HEK293 (cell line): ENCODE data around the gene CHCHD10.

Experiments used
- CTCF ChIA-PET: fragments of 350-600 bp; formaldehyde crosslinking; extraction: SDS; loops from one replicate; lab custom pipeline; 2021; ENCODE audit warnings: antibody characterized with exemption; lab: Yijun Ruan, JAX
- POLR2A ChIA-PET: fragments of 300-600 bp; formaldehyde crosslinking; extraction: SDS; loops from one replicate; lab custom pipeline; 2020; ENCODE audit warnings: antibody characterized with exemption, inconsistent platforms; lab: Yijun Ruan, JAX
- H3K27ac ChIP-seq: fragments of 200-500 bp; sonication (Bioruptor generic); 2 replicates; pipeline ENCODE4 v1.5.1; 2014; ENCODE audit warnings: low read depth, low read length, control low read depth, inconsistent platforms; ENCODE audit errors: extremely low read depth
- H3K36me3 ChIP-seq, 2 experiments: fragments of 200-500 bp in 1 of 2; sonication (Bioruptor generic) in 1 of 2; 1 replicate in 1 of 2; 2 replicates in 1 of 2; pipeline ENCODE4 v1.5.1; 2014 to 2017; ENCODE audit warnings: inconsistent platforms in 2 of 2, low read length in 2 of 2; ENCODE audit not compliant: control insufficient read depth in 2 of 2, insufficient read depth in 1 of 2
- H3K4me1 ChIP-seq: fragments of 200-500 bp; sonication (Bioruptor generic); 2 replicates; pipeline ENCODE4 v1.5.1; 2014; ENCODE audit warnings: mild to moderate bottlenecking, low read length, inconsistent platforms; ENCODE audit not compliant: control insufficient read depth, insufficient read depth
- H3K4me3 ChIP-seq: 2 replicates; pipeline ENCODE4 v1.5.1; 2011; ENCODE audit warnings: low read depth, mild to moderate bottlenecking, control low read depth, low read length, moderate library complexity
- H3K9me3 ChIP-seq: fragments of 200-500 bp; sonication (Bioruptor generic); 2 replicates; pipeline ENCODE4 v1.5.1; 2014; ENCODE audit warnings: low read depth, low read length, inconsistent platforms; ENCODE audit not compliant: control insufficient read depth, insufficient read depth
- HIC1 ChIP-seq: fragments of 450-650 bp; formaldehyde crosslinking; IDR thresholded peaks from 2 replicates; pipeline ENCODE4 v1.5.1; 2016; ENCODE audit warnings: missing biosample characterization, missing genetic modification characterization
- OSR2 ChIP-seq: fragments of 450-650 bp; formaldehyde crosslinking; IDR thresholded peaks from 2 replicates; pipeline ENCODE4 v1.5.1; 2016; ENCODE audit warnings: missing biosample characterization, missing genetic modification characterization
- SCRT2 ChIP-seq: fragments of 450-650 bp; formaldehyde crosslinking; IDR thresholded peaks from 2 replicates; pipeline ENCODE4 v1.5.1; 2016; ENCODE audit warnings: missing biosample characterization, missing genetic modification characterization
- SETDB1 ChIP-seq: IDR thresholded peaks from one replicate; pipeline ENCODE4 v1.6.1; 2017; ENCODE audit warnings: mild to moderate bottlenecking, low read length, moderate library complexity, mixed read lengths; ENCODE audit not compliant: insufficient read length
- ZBTB10 ChIP-seq: fragments of 450-650 bp; formaldehyde crosslinking; IDR thresholded peaks from 2 replicates; pipeline ENCODE4 v1.5.1; 2016; ENCODE audit warnings: missing biosample characterization, missing genetic modification characterization
- ZBTB26 ChIP-seq: fragments of 450-650 bp; formaldehyde crosslinking; optimal IDR thresholded peaks from 2 replicates; pipeline ENCODE3; 2016; ENCODE audit warnings: missing biosample characterization, mild to moderate bottlenecking, missing genetic modification characterization
- ZBTB6 ChIP-seq: fragments of 450-650 bp; formaldehyde crosslinking; IDR thresholded peaks from 2 replicates; pipeline ENCODE4 v1.5.1; 2017; ENCODE audit warnings: missing biosample characterization, missing genetic modification characterization
- ZIC2 ChIP-seq: fragments of 450-650 bp; formaldehyde crosslinking; IDR thresholded peaks from 2 replicates; pipeline ENCODE4 v1.5.1; 2016; ENCODE audit warnings: missing biosample characterization, missing genetic modification characterization
- ZNF18 ChIP-seq: fragments of 450-650 bp; formaldehyde crosslinking; IDR thresholded peaks from 2 replicates; pipeline ENCODE4 v1.5.1; 2016; ENCODE audit warnings: missing biosample characterization, missing genetic modification characterization
- ZNF548 ChIP-seq: fragments of 450-650 bp; formaldehyde crosslinking; IDR thresholded peaks from 2 replicates; pipeline ENCODE4 v1.5.1; 2016; ENCODE audit warnings: missing biosample characterization, missing genetic modification characterization
- ZNF560 ChIP-seq: fragments of 450-650 bp; formaldehyde crosslinking; IDR thresholded peaks from 2 replicates; pipeline ENCODE4 v1.5.1; 2017; ENCODE audit warnings: missing biosample characterization, missing genetic modification characterization, borderline replicate concordance
- ZNF623 ChIP-seq: fragments of 450-650 bp; formaldehyde crosslinking; IDR thresholded peaks from 2 replicates; pipeline ENCODE4 v1.5.1; 2016; ENCODE audit warnings: missing biosample characterization, missing genetic modification characterization
- ZSCAN4 ChIP-seq: fragments of 450-650 bp; formaldehyde crosslinking; IDR thresholded peaks from 2 replicates; pipeline ENCODE4 v1.5.1; 2017; ENCODE audit warnings: missing biosample characterization, missing genetic modification characterization

CHCHD10 gene

GRCh38 chr22:23803001-23803819 lies 35.4 kb upstream of the CHCHD10 start (continued):
- TF ChIP-seq ZNF18 (tag by site-specific recombination) (no peak), ZNF548 (tag by site-specific recombination) (no peak), ZNF623 (no peak), SCRT2 (tag by site-specific recombination) (no peak)
- TF ChIP-seq, all 188 proteins: peak for 0

GRCh38 chr22:23801886-23802377 lies 34.2 kb upstream of the CHCHD10 start:
- POLR2A ChIA-PET, result interaction anchor here (0.7 kb wide), 1 partner anchor 10 kb away, joined by 3 read pairs; no protein-coding TSS in a partner anchor
- no peaks in the 10 kb centered on the region for H3K4me1 ChIP-seq
- CTCF ChIA-PET, result no interaction called here
- H3K27ac ChIP-seq, result no peak overlapping the region
- peak; percentile 95 for TF ChIP-seq ZIC2
- no peak for TF ChIP-seq OSR2 (tag by site-specific recombination)
- no peaks in the 10 kb centered on the region for H3K9me3 ChIP-seq
- H3K36me3 ChIP-seq, result peaks cover 51 to 88% of the 10 kb centered on the region in 2 experiments
- H3K4me3 ChIP-seq, result no peak overlapping the region

GRCh38 chr22:23801238-23801821 lies 33.6 kb upstream of the CHCHD10 start:
- no peak overlapping the region for H3K27ac ChIP-seq
- H3K4me3 ChIP-seq, result no peak overlapping the region
- no peaks in the 10 kb centered on the region for H3K4me1 ChIP-seq
- TF ChIP-seq HIC1 (tag by site-specific recombination) (no peak), ZBTB26 (no peak), SETDB1 (no peak), ZSCAN4 (tag by site-specific recombination) (no peak), ZBTB10 (tag by site-specific recombination) (no peak), ZNF560 (tag by site-specific recombination) (no peak), ZBTB6 (tag by site-specific recombination) (no peak)
- no peaks in the 10 kb centered on the region for H3K9me3 ChIP-seq
- CTCF ChIA-PET, result no interaction called here
- POLR2A ChIA-PET, result no interaction called here
- peaks cover 51 to 88% of the 10 kb centered on the region in 2 experiments for H3K36me3 ChIP-seq
